Body of pancreas (tissue), 4 donors: Measurements from ENCODE around the gene PAK4.

Source experiments
- POLR2A ChIP-seq, 3 donors: fragments of 450-650 bp; IDR thresholded peaks; one replicate each; pipeline ENCODE4 v1.6.1; 2016; ENCODE audit warnings: antibody characterized with exemption in 3 of 3, mild to moderate bottlenecking in 2 of 3
- TF ChIP-seq, protein P1 (sequence below), 7 experiments: fragments of 450-650 bp in 4 of 7; fragments of 200-600 bp in 3 of 7; sonication (generic) in 3 of 7; IDR thresholded peaks; one replicate each; pipeline ENCODE4 v1.5.1; 2016 to 2019; ENCODE audit warnings: antibody characterized with exemption in 7 of 7

DNA sequence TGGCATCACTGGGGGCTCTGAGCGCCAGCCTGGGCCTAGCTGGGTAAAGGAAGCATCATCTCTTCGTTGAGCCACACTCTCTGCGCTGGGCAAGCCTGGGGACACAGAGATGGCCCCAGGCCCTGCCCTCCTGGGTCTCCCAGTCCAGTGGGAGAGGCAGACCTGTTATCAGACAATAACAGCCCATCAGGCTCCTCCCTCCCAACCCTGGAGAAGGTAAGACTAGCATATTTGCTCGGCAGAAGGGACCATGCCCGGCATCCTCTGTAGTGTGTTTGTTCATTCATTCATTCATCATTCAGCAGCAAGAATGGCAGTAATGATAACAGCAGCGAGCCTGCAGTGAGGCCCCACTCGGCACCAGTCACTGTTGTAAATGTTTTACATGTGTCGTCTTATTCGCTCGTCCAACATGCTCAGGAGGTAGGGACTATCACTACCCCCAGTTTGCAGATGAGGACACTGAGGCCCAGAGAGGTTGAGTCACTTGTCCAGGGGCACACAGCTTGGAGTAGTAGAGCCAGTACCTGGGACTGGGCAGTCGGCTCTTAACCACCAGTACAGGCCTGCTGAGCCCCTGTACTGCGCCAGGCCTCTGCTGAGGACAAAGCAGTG, 33.2 kb downstream of the PAK4 start:
- no peak for TF ChIP-seq POLR2A (IDR thresholded peaks at IDR 0.05)
- TF ChIP-seq, protein P1, sequence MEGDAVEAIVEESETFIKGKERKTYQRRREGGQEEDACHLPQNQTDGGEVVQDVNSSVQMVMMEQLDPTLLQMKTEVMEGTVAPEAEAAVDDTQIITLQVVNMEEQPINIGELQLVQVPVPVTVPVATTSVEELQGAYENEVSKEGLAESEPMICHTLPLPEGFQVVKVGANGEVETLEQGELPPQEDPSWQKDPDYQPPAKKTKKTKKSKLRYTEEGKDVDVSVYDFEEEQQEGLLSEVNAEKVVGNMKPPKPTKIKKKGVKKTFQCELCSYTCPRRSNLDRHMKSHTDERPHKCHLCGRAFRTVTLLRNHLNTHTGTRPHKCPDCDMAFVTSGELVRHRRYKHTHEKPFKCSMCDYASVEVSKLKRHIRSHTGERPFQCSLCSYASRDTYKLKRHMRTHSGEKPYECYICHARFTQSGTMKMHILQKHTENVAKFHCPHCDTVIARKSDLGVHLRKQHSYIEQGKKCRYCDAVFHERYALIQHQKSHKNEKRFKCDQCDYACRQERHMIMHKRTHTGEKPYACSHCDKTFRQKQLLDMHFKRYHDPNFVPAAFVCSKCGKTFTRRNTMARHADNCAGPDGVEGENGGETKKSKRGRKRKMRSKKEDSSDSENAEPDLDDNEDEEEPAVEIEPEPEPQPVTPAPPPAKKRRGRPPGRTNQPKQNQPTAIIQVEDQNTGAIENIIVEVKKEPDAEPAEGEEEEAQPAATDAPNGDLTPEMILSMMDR (IDR thresholded peaks at IDR 0.05) = no peak
